SIG-M5 treated with dmso at 0.1 percent for 504 hours (cell line): ENCODE data around the gene GPR62.

Experiments
- DNase-seq: peaks from one replicate; lab custom pipeline; 2025; ENCODE audit not compliant: unreplicated experiment; lab: John Stamatoyannopoulos, UW

The GPR62 gene

DNA sequence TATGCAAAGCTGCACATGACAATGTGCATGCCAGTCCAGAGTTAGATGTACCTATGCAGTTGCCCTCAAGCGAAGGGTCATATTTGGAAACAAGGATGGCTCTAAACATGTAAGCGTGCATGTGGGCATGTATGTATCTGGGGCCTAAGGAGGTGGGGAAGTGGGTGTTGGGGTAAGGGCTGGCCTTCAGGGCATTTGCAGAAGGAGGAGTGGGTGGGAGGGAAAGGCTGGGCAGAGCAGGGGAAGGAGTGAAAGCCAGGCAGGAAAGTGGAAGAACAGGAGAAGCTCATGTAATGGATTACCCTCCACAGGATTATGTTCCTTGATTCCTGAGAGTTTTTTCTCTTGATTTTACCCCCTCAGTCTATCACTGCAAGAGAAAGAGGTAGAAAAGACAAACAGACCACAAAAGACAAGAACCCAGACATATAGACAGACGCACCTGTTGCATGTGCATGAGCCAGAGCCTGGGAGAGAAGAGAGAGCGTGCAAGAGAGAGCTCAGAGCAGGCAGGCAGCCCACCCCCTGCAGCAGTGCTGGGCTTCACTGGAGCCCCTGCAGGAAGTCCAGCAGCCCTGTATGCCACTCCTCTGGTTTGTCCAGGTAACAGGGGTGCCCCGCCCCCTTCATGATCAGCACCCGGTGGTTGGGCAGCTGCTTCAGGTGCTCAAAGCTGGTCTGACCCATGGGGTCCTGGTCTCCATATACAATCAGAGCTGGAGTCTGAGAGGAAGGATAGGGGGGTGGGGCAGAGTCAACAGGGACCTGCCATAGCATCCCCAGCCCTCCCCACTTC lies 13.9 kb downstream of the GPR62 start:
- no peak for DNase-seq

DNA sequence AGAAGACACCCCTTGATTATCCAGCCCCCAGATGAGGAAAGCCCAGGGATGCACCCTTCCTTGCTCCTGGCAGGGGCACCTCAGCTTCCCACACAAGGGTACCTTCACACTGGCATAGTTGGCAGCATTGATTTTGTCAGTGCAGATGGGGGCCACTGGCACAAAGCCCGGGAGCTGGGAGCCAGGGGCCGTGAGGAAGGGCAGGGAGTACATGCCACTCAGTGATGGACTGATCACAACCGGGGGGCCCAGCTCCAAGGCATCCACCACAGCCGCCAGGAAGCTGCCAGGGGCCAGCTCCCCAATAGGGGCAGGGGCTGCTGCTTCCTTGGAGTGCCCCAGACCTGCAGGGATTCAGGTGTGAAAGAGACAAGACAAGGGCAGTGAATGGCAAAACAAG lies 14.7 kb downstream of the GPR62 start:
- DNase-seq: no peak

DNA sequence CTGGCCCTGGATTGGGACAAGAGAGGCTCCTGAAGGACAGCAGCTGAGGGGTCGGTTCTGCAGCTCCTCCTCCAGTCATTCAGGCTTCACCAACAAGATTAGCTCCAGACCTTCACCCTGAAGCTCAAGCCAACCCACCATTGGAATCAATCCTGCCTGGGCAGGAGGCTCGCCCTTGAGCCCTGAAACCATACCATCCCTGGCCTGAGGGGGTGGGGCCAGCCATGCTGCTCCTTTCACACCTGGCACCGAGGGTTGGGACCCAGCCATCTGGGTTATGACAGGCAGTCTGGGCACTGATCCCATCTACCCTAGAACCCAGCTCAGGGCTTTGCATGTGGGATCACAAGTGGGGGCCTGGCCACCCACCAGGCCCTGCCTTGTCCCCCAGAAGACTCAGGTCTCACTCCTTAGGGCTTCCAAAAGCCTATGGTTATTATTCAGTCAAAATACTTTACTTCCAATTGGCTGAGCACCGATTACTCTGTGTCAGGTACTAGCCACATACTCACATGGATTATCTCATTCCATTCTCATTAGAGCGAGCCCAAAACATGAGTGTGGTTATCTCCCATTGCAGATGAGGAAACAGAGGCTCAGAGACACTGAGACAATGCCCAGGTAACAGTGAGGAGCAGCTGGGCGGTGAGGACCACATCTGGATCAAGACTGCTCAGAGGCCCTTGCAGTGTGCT lies 15.6 kb downstream of the GPR62 start:
- no peak for DNase-seq

DNA sequence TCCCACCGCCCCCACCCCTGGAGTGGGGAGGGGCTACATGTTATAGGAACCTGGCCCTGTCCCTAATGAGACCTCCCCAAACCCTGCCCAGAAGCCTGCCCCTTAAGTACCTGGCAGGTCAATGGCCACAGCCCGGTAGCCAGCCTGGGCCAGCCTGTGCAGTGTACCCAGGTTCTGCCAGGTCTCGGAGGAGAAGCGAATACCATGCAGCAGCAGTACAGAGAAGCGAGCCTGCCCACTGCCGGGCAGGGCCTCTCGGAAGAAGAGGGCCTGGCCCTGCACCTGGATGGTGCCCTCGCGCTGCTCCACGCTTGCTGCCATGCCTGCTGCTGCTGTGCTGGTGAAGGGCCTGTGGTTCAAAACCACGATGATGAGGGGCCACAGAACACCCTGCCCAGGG lies 16.2 kb downstream of the GPR62 start:
- no peak for DNase-seq

DNA sequence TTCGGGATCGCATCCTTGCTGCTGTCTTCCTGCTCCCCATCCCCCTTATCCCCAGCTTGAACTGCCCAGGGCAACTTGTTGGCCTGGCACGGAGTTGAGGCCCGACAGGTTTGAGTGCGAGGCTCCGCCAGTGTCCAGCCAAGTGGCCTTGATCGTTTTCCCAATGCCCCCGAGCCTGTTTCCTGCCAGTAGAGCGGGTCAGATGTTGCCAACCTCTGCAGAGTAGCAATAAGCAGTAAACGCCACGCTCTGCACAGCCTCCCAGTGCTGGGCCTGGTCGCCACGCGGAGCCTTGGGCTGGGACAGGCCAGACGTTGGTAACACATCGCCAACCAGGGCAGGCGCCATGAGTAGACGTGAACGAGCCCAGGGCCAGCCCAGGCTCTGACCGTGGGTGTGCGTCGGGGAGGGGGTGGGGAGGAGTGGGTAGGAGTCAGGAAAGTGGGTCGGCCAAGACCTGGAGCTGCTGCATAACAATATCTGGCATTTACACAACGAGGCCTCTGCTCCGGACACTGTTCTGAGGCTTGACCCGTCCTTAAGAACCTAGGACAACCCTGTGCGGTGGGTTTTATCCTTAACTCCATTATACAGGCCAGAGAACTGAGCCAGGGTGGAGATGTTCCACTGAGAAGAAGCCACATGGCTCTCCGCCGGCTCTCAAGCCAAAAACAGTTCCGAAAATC lies 19.2 kb downstream of the GPR62 start:
- no peak for DNase-seq

DNA sequence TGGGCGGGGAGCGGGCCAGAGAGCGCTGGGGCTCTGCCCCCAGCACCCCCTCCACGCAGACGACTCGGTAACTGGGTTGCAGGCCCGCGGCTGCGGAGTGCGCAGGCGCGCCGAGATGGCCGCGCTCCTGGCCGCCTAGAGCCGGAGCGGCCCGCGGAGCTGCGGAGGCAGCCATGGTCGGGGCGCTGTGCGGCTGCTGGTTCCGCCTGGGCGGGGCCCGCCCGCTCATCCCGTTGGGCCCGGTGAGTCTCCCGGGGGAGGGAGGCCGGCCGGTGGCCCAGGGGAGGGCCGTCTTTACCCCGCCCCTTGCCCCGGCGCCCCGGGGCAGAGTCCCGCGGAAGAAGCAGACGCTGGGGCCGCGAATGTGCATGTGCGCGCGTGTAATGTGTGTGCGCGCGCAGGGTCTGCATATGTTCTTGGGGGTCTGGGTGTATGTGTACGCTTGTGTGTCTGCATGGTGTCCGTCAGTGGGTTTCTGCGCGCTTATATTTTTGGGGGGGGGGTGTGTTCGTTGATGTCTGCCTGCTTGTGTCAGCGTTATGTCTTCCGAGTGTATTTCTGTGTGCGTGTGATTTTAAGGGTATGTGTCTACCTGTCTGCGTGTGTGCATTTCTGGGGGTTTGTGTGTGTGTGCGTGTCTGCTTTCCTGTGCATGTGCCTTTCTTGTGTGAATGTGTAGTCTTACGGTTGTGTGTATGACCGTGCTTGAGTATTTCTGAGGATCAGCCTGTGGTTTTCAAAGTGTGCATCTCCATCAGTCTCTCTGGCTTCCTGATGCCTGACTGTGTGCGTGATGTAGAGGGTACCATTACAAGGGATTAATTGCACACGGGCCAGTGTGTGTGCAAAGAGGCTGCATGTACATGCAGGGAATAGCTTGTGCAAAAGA lies 20.0 kb downstream of the GPR62 start, which contains the start of gene ABHD14A:
TSS of gene ABHD14A (plus strand) at position 102 of the 889 bp plus-strand sequence. CDS start at position 174, 72 bp downstream.
- DNase-seq: peak; percentile 59

DNA sequence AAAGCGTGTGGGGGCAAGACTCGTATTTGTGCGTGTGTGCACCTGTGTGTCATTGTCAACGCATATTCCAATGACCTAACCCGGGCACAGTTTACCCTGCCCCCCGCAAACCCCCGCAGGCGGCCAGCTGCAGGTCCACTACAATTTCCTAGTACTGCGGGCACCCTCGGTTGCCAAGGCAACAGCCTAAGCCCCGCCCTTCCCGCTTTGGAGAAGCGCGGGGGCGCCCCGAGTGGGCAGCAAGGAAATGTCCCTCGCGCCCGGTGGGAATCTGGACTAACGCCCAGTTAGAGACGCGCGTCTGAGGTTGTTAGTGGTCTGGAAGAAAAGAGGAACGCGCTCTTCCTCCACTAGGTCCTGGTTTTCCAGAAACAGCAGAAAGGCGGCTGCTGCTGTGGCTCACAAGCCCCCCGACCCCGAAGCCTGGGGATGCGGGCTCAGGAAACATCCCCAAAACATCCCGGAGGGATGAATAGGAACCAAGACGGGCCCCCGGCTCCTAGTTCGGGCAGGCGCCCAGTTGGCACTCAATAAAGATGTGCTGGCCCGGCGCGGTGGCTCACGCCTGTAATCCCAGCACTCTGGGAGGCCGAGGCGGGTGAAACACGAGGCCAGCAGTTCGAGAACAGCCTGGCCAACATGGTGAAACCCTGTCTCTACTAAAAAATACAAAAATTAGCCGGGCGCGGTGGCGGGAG lies 20.8 kb downstream of the GPR62 start:
- DNase-seq: no peak

DNA sequence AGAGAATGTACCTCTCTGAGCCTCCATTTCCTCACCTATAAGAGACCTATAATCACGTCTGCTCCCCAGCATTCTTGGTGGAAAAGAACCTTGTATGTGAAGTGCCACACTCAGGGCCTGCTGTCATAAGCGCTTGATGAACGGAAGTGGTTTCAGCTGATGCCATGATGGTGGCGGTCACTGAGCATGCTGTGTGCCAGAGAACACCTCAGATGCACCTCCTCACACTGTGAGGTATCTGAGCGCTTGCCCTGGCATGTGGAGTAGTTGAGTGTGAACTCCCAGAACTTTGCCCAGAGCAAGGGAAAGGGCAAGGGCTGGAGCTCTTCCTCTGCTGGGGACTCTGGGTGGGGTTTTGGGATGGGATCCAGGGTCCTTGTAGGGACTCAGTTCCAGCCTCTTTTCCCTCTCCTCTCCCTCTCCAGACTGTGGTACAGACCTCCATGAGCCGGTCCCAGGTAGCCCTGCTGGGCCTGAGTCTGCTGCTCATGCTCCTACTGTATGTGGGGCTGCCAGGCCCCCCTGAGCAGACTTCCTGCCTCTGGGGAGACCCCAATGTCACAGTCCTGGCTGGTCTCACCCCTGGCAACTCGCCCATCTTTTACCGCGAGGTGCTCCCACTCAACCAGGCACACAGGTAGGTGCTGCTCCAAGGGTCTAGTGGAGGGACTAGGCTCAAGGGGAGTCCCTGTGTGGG lies 22.4 kb downstream of the GPR62 start:
- DNase-seq: no peak

DNA sequence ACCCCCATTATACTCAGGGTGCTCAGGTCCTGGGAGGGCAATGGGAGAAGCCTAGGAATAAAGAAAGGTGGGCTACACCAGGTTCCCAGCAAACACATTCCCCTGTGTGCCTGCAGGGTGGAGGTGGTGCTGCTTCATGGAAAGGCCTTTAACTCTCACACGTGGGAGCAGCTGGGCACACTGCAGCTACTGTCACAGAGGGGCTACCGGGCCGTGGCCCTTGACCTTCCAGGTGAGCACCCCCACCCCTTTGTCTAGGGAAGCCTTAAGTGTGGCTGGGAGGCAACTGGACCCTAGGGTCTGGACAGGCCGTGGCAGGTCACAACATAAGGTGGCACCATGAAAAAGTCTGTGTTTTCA lies 22.9 kb downstream of the GPR62 start:
- DNase-seq: no peak

DNA sequence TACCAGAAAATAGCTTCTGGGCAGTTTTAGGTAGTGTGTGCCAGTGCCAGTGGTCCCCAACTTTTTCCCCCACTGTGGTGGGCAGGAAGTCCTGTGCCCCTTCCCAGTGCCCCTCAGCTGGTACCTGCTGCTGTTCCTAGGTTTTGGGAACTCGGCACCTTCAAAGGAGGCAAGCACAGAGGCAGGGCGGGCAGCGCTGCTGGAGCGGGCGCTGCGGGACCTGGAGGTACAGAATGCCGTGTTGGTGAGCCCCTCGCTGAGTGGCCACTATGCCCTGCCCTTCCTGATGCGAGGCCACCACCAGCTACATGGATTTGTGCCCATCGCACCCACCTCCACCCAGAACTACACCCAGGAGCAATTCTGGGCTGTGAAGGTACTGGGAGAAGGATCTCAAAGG lies 25.1 kb downstream of the GPR62 start:
- DNase-seq: no peak

DNA sequence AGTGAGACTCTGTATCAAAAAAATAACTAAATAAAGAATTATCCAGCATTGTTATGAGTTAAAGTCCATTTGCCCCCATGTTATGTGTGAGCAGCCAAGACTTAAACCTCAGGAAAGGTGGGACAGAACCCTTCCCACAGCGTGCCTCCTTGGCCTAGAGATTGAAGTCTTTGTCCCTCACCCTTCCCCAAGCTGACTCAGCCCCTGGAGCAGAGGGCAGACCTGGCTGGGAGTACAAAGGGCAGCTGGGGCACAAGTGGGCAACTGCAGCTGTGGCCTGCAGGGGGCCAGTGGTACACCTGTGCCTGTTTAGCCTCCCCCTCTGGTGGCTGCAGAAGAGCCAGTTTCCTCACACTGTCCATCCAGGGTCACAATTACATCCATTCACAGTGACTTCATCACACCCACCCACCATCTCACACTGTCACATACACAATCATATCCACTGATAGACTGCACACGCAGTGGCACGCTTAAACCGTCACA lies 27.2 kb downstream of the GPR62 start:
- no peak for DNase-seq

DNA sequence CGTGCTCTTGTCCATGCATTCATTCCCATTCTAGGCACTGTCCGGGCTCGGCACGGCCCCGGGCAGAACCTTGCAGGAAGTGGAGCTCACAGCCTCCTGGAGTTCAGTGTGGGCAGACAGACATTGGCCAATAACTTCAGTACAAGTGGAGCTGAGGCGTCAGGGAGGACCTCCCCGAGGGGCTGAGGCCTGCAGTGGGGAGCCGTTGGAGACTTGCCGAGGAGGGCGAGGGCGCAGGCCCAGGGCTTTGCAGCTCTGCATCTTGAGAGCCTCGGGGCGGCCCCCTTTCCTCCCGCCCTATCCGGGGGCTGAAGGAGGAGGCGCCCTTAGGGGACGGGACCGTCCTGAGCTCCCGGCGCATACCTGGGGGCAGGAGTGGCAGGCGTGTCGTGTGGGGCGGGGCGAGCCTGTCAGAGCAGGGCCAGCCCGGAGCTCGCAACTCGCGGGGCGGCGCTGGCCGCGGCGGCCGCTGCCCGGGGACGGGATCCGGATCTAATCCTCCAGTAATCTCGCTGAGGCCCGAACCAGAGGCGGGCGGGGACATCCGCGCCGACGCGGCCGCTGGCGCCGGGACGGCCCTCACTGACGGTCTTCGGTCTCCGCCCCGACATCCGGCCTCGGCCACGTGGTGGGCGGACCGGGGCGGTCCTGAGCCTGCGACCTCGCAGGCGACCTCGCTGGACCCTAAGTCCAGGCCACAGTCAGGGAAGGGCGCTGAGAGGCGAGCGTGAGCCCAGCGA lies 27.8 kb downstream of the GPR62 start, which contains the start of gene ACY1:
TSS of gene ACY1 (plus strand) at position 698 of the 740 bp plus-strand sequence. CDS start 530 bp downstream, outside the sequence.
- peak; percentile 86 for DNase-seq

DNA sequence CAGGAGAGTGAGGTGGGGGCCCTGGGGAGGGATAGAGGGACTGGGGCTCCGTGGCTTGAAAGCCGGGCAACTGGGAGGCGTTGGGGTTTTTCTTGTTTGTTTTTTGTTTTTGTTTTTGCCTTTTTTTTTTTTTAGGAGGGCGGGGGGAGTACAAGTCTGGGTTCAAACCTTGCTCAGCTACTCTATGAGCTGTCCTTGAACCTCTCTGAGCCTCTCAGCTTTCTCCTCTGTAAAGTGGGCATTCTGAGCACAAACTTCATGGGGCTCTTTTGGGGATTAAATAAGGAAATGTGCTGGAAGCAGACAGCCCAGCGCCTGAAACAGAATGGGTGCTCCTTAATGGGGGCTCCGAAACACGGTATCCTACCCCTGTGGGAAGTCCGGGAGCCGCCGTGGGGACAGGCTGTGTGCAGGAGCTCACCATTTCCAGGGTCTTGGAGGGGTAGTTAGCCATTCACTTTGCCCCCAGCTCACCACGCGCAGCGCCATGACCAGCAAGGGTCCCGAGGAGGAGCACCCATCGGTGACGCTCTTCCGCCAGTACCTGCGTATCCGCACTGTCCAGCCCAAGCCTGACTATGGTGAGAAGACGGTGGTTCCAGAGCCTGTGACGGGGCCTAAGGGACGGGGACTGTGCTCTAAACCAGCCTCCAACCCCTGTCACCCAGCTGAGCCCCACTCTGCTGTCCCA lies 28.5 kb downstream of the GPR62 start:
- DNase-seq: no peak

DNA sequence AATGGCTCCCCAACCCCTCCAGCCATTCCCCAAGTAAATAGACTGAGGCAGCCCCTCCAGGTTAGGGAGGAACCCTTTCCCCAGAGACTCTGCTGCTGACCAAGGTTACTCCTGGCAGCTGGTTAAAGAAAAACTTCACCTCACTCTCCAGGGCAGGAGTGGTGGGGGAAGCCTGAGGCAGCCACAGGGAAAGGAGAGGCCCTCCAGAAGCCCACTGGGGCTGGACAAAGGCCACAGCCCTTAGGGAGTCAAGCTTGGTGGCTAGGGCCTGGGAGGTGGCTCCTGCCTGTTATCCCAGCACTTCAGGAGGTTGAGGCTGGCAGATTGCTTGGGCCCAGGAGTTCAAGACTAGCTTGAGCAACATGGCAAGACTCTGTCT lies 29.1 kb downstream of the GPR62 start:
- no peak for DNase-seq

DNA sequence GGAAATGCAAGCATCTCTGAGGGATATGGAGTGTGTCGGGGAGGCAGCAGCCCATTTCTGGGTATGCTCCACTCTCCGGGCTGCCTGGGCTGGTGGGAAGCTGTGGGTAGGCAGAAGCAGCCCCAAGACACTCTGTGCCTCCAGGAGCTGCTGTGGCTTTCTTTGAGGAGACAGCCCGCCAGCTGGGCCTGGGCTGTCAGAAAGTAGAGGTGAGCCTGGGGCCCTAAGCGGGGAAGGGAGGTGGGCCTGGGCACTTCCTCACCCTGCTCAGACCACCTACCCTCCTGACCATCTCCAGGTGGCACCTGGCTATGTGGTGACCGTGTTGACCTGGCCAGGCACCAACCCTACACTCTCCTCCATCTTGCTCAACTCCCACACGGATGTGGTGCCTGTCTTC lies 29.9 kb downstream of the GPR62 start:
- DNase-seq: no peak

DNA sequence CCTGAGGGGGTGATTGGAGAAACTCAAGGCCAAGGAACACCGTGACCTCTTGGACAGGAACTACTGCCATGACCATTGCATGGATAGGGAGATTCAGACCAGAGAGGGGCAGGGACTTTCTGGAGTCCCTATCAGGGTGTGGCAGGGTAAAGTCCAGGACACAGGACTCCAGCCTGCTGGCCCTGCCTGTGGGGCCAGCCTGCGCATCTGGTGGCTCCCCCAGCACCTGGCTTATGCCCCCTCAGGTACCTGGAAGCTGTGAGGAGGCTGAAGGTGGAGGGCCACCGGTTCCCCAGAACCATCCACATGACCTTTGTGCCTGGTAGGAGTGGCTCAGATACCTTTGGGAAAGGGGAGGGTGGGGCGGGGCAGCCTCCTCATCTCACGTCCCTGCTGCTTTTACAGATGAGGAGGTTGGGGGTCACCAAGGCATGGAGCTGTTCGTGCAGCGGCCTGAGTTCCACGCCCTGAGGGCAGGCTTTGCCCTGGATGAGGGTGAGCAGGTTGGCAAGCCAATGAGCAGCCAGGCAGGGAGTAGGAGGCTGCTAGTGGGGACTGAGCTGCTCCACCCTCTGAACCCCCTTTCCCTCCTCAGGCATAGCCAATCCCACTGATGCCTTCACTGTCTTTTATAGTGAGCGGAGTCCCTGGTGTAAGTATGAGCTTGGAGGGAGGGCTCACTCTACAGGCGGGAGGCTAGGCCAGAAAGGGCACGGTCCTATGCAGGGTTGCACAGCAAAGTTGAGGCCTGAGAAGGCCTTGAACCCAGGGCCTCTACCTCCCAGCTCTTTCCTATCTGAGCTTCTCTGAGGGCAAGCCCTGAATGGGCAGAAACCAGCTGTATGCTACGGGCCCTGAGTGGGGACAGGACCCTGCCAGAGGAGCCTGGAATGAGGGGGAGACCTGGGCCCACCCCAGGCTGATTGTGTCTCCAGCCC lies 31.1 kb downstream of the GPR62 start:
- DNase-seq: no peak

DNA sequence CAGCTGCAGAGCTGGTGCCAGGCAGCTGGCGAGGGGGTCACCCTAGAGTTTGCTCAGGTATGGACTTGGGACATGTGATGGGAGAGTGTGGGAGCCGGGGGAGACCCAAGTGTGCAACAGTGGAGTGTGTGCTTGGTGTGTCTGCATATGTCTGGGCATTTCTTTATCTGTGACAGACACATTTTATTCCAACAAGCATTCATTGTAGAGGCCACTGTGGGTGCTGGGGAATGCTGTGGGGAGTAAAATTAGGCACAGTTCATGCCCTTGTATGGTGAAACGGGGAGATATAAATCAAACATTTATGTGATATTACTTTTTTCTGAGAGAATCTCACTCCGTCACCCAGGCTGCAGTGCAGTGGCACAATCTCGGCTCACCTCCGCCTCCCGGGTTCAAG lies 32.4 kb downstream of the GPR62 start:
- no peak for DNase-seq
